ENCODE data around the gene THBS3. TPM values are rescaled to one million over a fixed set of nuclear protein-coding genes. Genes with fewer than 3 reads are reported as not detected.

The THBS3 gene
- total and polyA plus RNA-seq, 2 of the 13 experiments (the other 11 are each of a cell fraction or from before 2014, with no cell fraction given), result 0.86 to 3.6 TPM

DNA sequence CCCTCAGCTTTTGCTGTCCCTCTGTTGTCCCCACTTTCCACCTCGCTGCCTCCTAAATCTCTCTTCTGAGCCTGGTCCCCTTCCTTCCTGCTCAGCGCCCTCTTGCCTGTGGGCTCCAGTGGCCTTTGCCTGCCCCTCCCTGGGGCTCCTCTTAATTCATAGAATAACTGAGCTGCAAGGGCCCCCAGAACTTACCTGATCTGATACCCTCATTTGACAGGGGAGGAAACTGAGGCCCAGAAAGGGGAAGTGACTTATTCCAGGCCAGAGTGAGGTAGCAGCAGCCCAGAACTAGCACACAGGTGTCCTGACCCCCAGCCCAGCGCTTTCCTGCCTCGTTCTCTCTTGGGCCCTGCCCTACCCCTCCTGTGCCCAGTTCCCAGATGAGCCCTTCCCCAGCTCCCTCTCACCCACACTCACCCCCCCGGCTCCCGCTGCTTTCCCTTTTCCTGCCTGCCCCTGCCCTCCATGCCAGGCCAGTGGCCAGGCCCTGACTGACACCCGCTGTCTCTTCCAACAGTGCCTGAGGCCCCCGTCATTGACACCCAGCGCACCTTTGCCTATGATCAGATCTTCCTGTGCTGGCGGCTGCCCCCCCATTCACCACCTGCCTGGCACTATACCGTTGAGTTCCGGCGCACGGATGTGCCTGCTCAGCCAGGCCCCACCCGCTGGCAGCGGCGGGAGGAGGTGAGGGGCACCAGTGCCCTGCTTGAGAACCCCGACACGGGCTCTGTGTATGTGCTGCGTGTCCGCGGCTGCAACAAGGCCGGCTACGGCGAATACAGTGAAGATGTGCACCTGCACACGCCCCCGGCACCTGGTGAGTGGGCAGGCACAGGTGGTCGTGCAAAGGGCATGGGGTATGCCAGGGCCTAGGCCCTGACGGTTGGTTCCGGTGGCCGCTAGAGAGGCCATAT is 28.3 kb downstream of the THBS3 start (continued):
- TF ChIP-seq JDP2 (CRISPR knock-in tag; IDR thresholded peaks at IDR 0.05; ENCODE audit: borderline replicate concordance) (no peak), ZNF10 (CRISPR knock-in tag; IDR thresholded peaks at IDR 0.05; ENCODE audit: borderline replicate concordance, low read depth) (no peak), RELA (CRISPR knock-in tag; IDR thresholded peaks at IDR 0.05) (no peak), NR2F6 (IDR thresholded peaks at IDR 0.05) (no peak), NR2F6 (CRISPR knock-in tag; IDR thresholded peaks at IDR 0.05) (no peak), HIVEP1 (CRISPR knock-in tag; IDR thresholded peaks at IDR 0.05) (no peak), MBNL3 (CRISPR knock-in tag; conservative IDR thresholded peaks at IDR 0.05) (no peak), HNRNPL (IDR thresholded peaks at IDR 0.05; ENCODE audit: low read depth, low read length) (peak; percentile 81), MAZ (IDR thresholded peaks at IDR 0.05; ENCODE audit: borderline replicate concordance, low read depth, low read length) (no peak), MAZ (CRISPR knock-in tag; IDR thresholded peaks at IDR 0.05; ENCODE audit: low read depth) (0 out of 2 replicates have a peak, but pooled peaks have one; percentile 1), ZKSCAN8 (CRISPR knock-in tag; IDR thresholded peaks at IDR 0.05; ENCODE audit: borderline replicate concordance) (no peak), CHD4 (IDR thresholded peaks at IDR 0.05; ENCODE audit: borderline replicate concordance, low read length) (no peak)
- TF ChIP-seq, protein P1, sequence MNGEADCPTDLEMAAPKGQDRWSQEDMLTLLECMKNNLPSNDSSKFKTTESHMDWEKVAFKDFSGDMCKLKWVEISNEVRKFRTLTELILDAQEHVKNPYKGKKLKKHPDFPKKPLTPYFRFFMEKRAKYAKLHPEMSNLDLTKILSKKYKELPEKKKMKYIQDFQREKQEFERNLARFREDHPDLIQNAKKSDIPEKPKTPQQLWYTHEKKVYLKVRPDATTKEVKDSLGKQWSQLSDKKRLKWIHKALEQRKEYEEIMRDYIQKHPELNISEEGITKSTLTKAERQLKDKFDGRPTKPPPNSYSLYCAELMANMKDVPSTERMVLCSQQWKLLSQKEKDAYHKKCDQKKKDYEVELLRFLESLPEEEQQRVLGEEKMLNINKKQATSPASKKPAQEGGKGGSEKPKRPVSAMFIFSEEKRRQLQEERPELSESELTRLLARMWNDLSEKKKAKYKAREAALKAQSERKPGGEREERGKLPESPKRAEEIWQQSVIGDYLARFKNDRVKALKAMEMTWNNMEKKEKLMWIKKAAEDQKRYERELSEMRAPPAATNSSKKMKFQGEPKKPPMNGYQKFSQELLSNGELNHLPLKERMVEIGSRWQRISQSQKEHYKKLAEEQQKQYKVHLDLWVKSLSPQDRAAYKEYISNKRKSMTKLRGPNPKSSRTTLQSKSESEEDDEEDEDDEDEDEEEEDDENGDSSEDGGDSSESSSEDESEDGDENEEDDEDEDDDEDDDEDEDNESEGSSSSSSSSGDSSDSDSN (CRISPR knock-in tag; IDR thresholded peaks at IDR 0.05), result no peak; the same call in 1 of the 2 replicates
